Epithelial cell of esophagus (primary cell): ENCODE data around the gene ACKR2.

Experiments
- DNase-seq: peaks from one replicate; pipeline ENCODE4 v3.0.0; 2010; ENCODE audit warnings: low read depth
- H3K4me3 ChIP-seq: 2 replicates; pipeline ENCODE4 v1.5.1; 2011; ENCODE audit warnings: mild to moderate bottlenecking, low read length, control low read depth
- TF ChIP-seq, protein P1 (sequence below): IDR thresholded peaks from 2 replicates; pipeline ENCODE4 v1.5.1; 2011; ENCODE audit warnings: low read depth, mild to moderate bottlenecking, low read length, control low read depth, inconsistent platforms; ENCODE audit not compliant: insufficient read depth; ENCODE audit errors: missing control alignments

The ACKR2 gene

GRCh38 chr3:42871592-42872196, 62.4 kb downstream of the ACKR2 start:
- H3K4me3 ChIP-seq: no peak overlapping the region
- TF ChIP-seq, protein P1, sequence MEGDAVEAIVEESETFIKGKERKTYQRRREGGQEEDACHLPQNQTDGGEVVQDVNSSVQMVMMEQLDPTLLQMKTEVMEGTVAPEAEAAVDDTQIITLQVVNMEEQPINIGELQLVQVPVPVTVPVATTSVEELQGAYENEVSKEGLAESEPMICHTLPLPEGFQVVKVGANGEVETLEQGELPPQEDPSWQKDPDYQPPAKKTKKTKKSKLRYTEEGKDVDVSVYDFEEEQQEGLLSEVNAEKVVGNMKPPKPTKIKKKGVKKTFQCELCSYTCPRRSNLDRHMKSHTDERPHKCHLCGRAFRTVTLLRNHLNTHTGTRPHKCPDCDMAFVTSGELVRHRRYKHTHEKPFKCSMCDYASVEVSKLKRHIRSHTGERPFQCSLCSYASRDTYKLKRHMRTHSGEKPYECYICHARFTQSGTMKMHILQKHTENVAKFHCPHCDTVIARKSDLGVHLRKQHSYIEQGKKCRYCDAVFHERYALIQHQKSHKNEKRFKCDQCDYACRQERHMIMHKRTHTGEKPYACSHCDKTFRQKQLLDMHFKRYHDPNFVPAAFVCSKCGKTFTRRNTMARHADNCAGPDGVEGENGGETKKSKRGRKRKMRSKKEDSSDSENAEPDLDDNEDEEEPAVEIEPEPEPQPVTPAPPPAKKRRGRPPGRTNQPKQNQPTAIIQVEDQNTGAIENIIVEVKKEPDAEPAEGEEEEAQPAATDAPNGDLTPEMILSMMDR: no peak
- no peak for DNase-seq

- H3K4me3 ChIP-seq: no peak overlapping the region
- no peak for DNase-seq
- TF ChIP-seq, protein P1: no peak
These were observed 63.5 kb downstream of the ACKR2 start for GRCh38 chr3:42872718-42873117.

DNA sequence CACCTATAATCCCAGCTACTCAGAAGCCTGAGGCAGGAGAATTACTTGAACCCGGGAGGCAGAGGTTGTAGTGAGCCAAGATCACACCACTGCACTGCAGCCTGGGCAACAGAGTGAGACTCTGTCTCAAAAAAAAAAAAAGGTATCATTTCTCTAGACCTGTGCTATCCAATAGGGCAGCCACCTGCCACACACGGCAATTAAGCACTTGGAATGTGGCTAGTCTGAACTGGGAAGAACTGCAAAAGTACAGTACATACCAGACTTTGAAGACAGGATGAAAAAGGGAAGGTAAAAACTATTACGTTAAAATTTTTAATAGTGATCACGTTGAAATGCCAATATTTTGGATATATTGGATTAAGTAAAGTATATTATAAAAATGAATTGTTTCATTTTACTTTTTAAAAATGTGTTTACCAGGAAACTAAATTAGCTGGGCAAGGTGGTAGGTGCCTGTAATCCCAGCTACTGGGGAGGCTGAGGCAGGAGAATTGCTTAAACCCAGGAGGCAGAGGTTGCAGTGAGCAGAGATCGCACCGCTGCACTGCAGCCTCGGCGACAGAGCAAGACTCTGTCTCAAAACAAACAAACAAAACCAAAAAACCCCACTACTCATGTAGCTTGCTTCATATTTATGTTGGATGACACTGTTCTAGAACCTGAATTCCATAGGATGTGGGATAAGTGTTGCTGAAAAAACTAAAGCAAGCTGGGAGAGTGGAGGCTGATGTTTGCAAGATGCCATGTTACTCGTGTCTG, 64.2 kb downstream of the ACKR2 start:
- TF ChIP-seq, protein P1: no peak
- H3K4me3 ChIP-seq: no peak overlapping the region
- no peak for DNase-seq

DNA sequence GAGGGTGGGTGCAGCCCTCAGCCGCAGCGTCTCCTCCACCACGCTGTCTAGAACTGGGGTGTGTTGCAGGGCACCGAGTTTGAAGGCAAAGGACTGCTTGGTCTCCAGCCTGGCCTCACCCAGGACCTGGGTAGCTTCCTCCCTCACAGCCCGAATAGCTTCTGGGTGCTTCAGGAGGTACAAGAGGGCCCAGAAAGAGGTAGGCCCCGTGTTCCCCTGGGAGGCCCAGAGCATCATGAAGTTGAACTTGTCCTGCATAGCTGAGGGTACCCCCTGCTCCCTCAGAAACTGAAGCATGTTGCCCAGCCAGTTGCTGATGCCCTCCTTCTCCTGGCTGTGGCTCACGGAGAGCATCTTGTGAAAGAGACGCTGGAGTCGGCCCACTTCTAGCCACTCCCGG, 65.5 kb downstream of the ACKR2 start:
- no peak for DNase-seq
- no peak overlapping the region for H3K4me3 ChIP-seq
- TF ChIP-seq, protein P1: no peak

DNA sequence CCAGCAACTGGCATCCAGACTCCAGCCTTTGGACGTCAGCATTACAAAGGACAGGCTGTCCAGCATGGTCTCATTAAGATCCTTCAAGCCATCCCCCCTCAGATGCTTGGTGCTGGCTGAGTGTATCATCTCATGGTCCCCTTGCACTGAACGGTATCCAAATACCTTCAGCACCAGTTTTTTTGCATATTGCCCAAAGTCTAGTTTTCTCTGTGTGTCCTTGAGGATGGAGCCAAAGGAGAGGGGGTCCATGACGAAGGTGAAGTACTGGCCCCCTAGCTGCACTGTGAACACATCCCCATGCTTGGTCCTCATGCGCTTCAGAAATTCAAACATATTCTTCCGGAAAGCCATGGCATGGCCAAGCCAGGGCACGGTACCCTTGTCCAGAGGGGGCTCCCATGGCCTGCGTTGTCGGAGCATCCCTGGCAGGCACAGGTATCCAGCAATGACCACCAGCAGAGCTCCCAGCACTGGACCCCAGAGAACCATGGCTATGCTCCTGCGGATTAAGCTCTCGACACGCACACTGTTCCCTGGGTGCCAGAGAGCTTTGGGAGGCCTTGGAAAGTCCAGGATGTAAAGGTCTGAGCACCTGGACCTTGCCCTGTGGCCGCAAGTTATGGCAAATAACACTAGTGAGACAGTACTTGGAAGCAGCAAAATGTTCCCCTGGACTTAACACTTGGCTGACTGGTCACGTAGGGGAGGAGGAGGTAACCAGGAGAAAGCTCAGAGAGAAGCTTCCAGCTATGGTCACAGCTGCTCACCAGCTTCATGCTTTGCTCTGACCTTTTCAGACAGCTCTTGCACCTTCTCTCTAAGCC, 66.3 kb downstream of the ACKR2 start, which contains the start of gene CYP8B1:
Gene CYP8B1, minus strand, starts transcription at position 555 of the 827 bp plus-strand sequence. Its CDS starts 63 bp downstream, at position 492.
- no peak for DNase-seq
- TF ChIP-seq, protein P1: no peak
- H3K4me3 ChIP-seq: no peak within 1 kb of the TSS

- no peak overlapping the region for H3K4me3 ChIP-seq
- TF ChIP-seq, protein P1: no peak
- no peak for DNase-seq
These were observed 67.2 kb downstream of the ACKR2 start for GRCh38 chr3:42876401-42876800.
